Prostate gland (tissue), 2 donors: Measurements from ENCODE around the gene MED29. TPM values are rescaled to one million over a fixed set of nuclear protein-coding genes. Genes with fewer than 3 reads are reported as not detected.

Source experiments
- DNase-seq: peaks from one replicate; pipeline ENCODE4 v3.0.0-alpha.2; 2019; ENCODE audit warnings: low spot score
- H3K27ac ChIP-seq, 2 donors: fragments of 200-600 bp; sonication (generic); 2 replicates each; pipeline ENCODE4 v1.5.1; 2017 to 2019
- H3K27me3 ChIP-seq: fragments of 200-600 bp; sonication (generic); replicated peaks from 2 replicates; pipeline ENCODE4 v1.5.1; 2019; ENCODE audit not compliant: insufficient read depth
- H3K36me3 ChIP-seq, 2 donors: fragments of 200-600 bp; sonication (generic); 1 replicate in 1 of 2; 2 replicates in 1 of 2; pipeline versions ENCODE4 v1.5.1 to v1.8.1; 2017 to 2019
- H3K4me1 ChIP-seq: fragments of 200-600 bp; sonication (generic); replicated peaks from 2 replicates; pipeline ENCODE4 v1.5.1; 2019
- H3K4me3 ChIP-seq, 2 donors: fragments of 200-600 bp; sonication (generic); 2 replicates each; pipeline ENCODE4 v1.5.1; 2017 to 2019
- H3K9me3 ChIP-seq: fragments of 200-600 bp; sonication (generic); 2 replicates; pipeline ENCODE4 v1.5.1; 2017
- CTCF ChIP-seq, 4 experiments: fragments of 200-600 bp in 2 of 4; fragments of 450-650 bp in 2 of 4; sonication (generic) in 2 of 4; IDR thresholded peaks; 1 replicate in 3 of 4; 2 replicates in 1 of 4; pipeline ENCODE4 v1.5.1; 2016 to 2019; ENCODE audit warnings: antibody characterized with exemption in 4 of 4, mild to moderate bottlenecking in 2 of 4, moderate library complexity in 2 of 4
- POLR2A ChIP-seq: fragments of 450-650 bp; IDR thresholded peaks from one replicate; pipeline ENCODE4 v1.6.1; 2016; ENCODE audit warnings: antibody characterized with exemption, mild to moderate bottlenecking
- POLR2AphosphoS5 ChIP-seq: sonication (generic); formaldehyde crosslinking; IDR thresholded peaks from one replicate; pipeline ENCODE4 v1.6.1; 2017; ENCODE audit warnings: antibody characterized with exemption
- WGBS: methylation state at CpG from one replicate; pipeline ENCODE4 v1.1.5; 2018; 5-methylcytosine and 5-hydroxymethylcytosine counted together
- intact Hi-C: fragments of 100-400 bp; cut with DNase I; formaldehyde crosslinking; loops from one replicate; pipeline ENCODE4 v1.14.2; 2022
- total RNA-seq, 2 donors: library from RNA; depleted of rRNA; stranded (reverse); fragments of >200 nt; gene quantifications; one replicate each; pipeline ENCODE4 v1.1.0, GENCODE V29; 2016

Gene MED29
- total RNA-seq, 2 donors from 2014 or later = 50.2 to 56.4 TPM

- H3K9me3 ChIP-seq = no peaks in the 10 kb centered on the region
- no peak for DNase-seq
- H3K36me3 ChIP-seq = peaks cover 0 to 9% of the 10 kb centered on the region in 2 donors
- intact Hi-C loops = no loop called here
- no peak for TF ChIP-seq POLR2A
- TF ChIP-seq CTCF (IDR thresholded peaks at IDR 0.05) = no peak
- TF ChIP-seq POLR2AphosphoS5 = no peak
- H3K4me1 ChIP-seq = no peaks in the 10 kb centered on the region
- no peaks in the 10 kb centered on the region for H3K27me3 ChIP-seq
- WGBS = 68% methylated on average over 12 of the region's 12 CpGs
- no peak overlapping the region for H3K4me3 ChIP-seq
- no peak overlapping the region for H3K27ac ChIP-seq
Measured at GRCh38 chr19:39352381-39353255, 38.6 kb upstream of the MED29 start.

GRCh38 chr19:39355253-39355652, 35.9 kb upstream of the MED29 start:
- peaks cover 7 to 10% of the 10 kb centered on the region in 2 donors for H3K36me3 ChIP-seq
- intact Hi-C loops = no loop called here

GRCh38 chr19:39356073-39356472, 35.1 kb upstream of the MED29 start:
- Histone ChIP-seq H3K4me3 (no peak overlapping the region), H3K27ac (no peak overlapping the region), H3K36me3 (peaks cover 14 to 16% of the 10 kb centered on the region in 2 donors), H3K4me1 (no peaks in the 10 kb centered on the region), H3K9me3 (no peaks in the 10 kb centered on the region), H3K27me3 (no peaks in the 10 kb centered on the region)
- intact Hi-C loops = no loop called here
- no peak for TF ChIP-seq POLR2A
- TF ChIP-seq CTCF (IDR thresholded peaks at IDR 0.05) = no peak
- TF ChIP-seq POLR2AphosphoS5 = no peak
- WGBS = 97% methylated on average over 3 of the region's 3 CpGs
- DNase-seq = no peak

More at GRCh38 chr19:39355253-39355652, 35.9 kb upstream of the MED29 start:
- TF ChIP-seq POLR2A = no peak
- no peak for TF ChIP-seq POLR2AphosphoS5
- no peak for TF ChIP-seq CTCF (IDR thresholded peaks at IDR 0.05)
- DNase-seq = no peak
- 85% methylated on average over 5 of the region's 5 CpGs for WGBS
- Histone ChIP-seq H3K9me3 (no peaks in the 10 kb centered on the region), H3K4me3 (no peak overlapping the region), H3K27me3 (no peaks in the 10 kb centered on the region), H3K27ac (no peak overlapping the region), H3K4me1 (no peaks in the 10 kb centered on the region)

- no peak for DNase-seq
- 92% methylated on average over 18 of the region's 18 CpGs for WGBS
- TF ChIP-seq POLR2A (no peak), POLR2AphosphoS5 (no peak), CTCF (IDR thresholded peaks at IDR 0.05) (no peak)
- Histone ChIP-seq H3K27ac (no peak overlapping the region), H3K4me1 (no peaks in the 10 kb centered on the region), H3K4me3 (no peak overlapping the region), H3K36me3 (peaks cover 14 to 16% of the 10 kb centered on the region in 2 donors), H3K27me3 (no peaks in the 10 kb centered on the region), H3K9me3 (no peaks in the 10 kb centered on the region)
- intact Hi-C loops = no loop called here
Measured at GRCh38 chr19:39356647-39357046, 34.5 kb upstream of the MED29 start.

- intact Hi-C loops = no loop called here
Measured at GRCh38 chr19:39359026-39359425, 32.2 kb upstream of the MED29 start.

More at GRCh38 chr19:39359026-39359425, 32.2 kb upstream of the MED29 start:
- Histone ChIP-seq H3K27ac (no peak overlapping the region), H3K4me3 (no peak overlapping the region), H3K36me3 (peaks cover 14 to 16% of the 10 kb centered on the region in 2 donors), H3K27me3 (no peaks in the 10 kb centered on the region), H3K9me3 (no peaks in the 10 kb centered on the region), H3K4me1 (no peaks in the 10 kb centered on the region)
- no peak for TF ChIP-seq POLR2AphosphoS5
- TF ChIP-seq CTCF (IDR thresholded peaks at IDR 0.05) = no peak
- no peak for TF ChIP-seq POLR2A
- DNase-seq = no peak
- WGBS = 91% methylated on average over 3 of the region's 3 CpGs
